ENCODE results near the gene OR2AT4. TPM values are rescaled to one million over a fixed set of nuclear protein-coding genes. Genes with fewer than 3 reads are reported as not detected.

OR2AT4 gene
- total and polyA plus RNA-seq, 7 experiments from 2014 or later: not detected

GRCh38 chr11:75041263-75041662 lies 55.4 kb downstream of the OR2AT4 start:
- H3K9me3 ChIP-seq (ENCODE audit: control insufficient read depth in 2 of 3, low read length in 3 of 3): no peaks in the 10 kb centered on the region
- POLR2A ChIA-PET: no interaction called here
- H3K27me3 ChIP-seq (ENCODE audit: control insufficient read depth in 2 of 2, insufficient read depth in 2 of 2, low read length in 2 of 2): no peaks in the 10 kb centered on the region
- H3K27ac Mint-ChIP-seq: peak overlapping the region in 1 of 9 donors; percentile 43
- DNase-seq (no peak), ATAC-seq (no peak)
- no peaks in the 10 kb centered on the region for H3K36me3 ChIP-seq (ENCODE audit: control insufficient read depth in 2 of 3, insufficient read depth in 3 of 3, low read length in 3 of 3)
- peaks cover 0 to 7% (median 4%) of the 10 kb centered on the region in 5 donors for H3K36me3 Mint-ChIP-seq
- H3K27me3 Mint-ChIP-seq: peaks cover 5 to 20% (median 9%) of the 10 kb centered on the region in 5 donors
- H3K4me1 Mint-ChIP-seq: peaks cover 0 to 2% (median 0%) of the 10 kb centered on the region in 7 donors
- no peak overlapping the region for H3K4me3 ChIP-seq (ENCODE audit: low read length)
- intact Hi-C loops (cut with micrococcal nuclease): no loop called here
- no peaks in the 10 kb centered on the region for H3K4me1 ChIP-seq (ENCODE audit: control insufficient read depth in 2 of 2, insufficient read depth in 2 of 2, low read length in 2 of 2)
- no peak overlapping the region for H3K27ac ChIP-seq (ENCODE audit: low read depth, low read length)
- H3K4me3 Mint-ChIP-seq: no peak overlapping the region
- CTCF ChIA-PET: no interaction called here
- peaks cover 0 to 9% (median 5%) of the 10 kb centered on the region in 11 donors for H3K9me3 Mint-ChIP-seq

- Histone ChIP-seq H3K4me1 (ENCODE audit: control insufficient read depth in 2 of 2, insufficient read depth in 2 of 2, low read length in 2 of 2) (no peaks in the 10 kb centered on the region), H3K27ac (ENCODE audit: low read depth, low read length) (no peak overlapping the region), H3K4me3 (ENCODE audit: low read length) (no peak overlapping the region), H3K9me3 (ENCODE audit: control insufficient read depth in 2 of 3, low read length in 3 of 3) (no peaks in the 10 kb centered on the region), H3K27me3 (ENCODE audit: control insufficient read depth in 2 of 2, insufficient read depth in 2 of 2, low read length in 2 of 2) (no peaks in the 10 kb centered on the region), H3K36me3 (ENCODE audit: control insufficient read depth in 2 of 3, insufficient read depth in 3 of 3, low read length in 3 of 3) (no peaks in the 10 kb centered on the region)
- no peak overlapping the region for H3K4me3 Mint-ChIP-seq
- H3K27ac Mint-ChIP-seq: no peak overlapping the region
- no peak for ATAC-seq
- ChIA-PET CTCF (no interaction called here), POLR2A (interaction anchor here (0.6 kb wide), 1 partner anchor 1575 kb away, joined by 4 read pairs; no protein-coding TSS in a partner anchor)
- peaks cover 0 to 9% (median 5%) of the 10 kb centered on the region in 11 donors for H3K9me3 Mint-ChIP-seq
- H3K27me3 Mint-ChIP-seq: peaks cover 5 to 20% (median 9%) of the 10 kb centered on the region in 5 donors
- intact Hi-C loops (cut with micrococcal nuclease): no loop called here
- DNase-seq: no peak
- peaks cover 0 to 5% (median 0%) of the 10 kb centered on the region in 7 donors for H3K4me1 Mint-ChIP-seq
- H3K36me3 Mint-ChIP-seq: peaks cover 0 to 7% (median 4%) of the 10 kb centered on the region in 5 donors
Measured at GRCh38 chr11:75040167-75040770, 56.4 kb downstream of the OR2AT4 start.

- no peak overlapping the region for H3K4me3 Mint-ChIP-seq
- ChIA-PET POLR2A (no interaction called here), CTCF (interaction anchor here (1.0 kb wide), 1 partner anchor 9 kb away, joined by 4 read pairs; no protein-coding TSS in a partner anchor)
- no peak overlapping the region for H3K4me3 ChIP-seq (ENCODE audit: low read length)
- no peaks in the 10 kb centered on the region for H3K27me3 ChIP-seq (ENCODE audit: control insufficient read depth in 2 of 2, insufficient read depth in 2 of 2, low read length in 2 of 2)
- DNase-seq: no peak
- H3K4me1 ChIP-seq (ENCODE audit: control insufficient read depth in 2 of 2, insufficient read depth in 2 of 2, low read length in 2 of 2): no peaks in the 10 kb centered on the region
- H3K27me3 Mint-ChIP-seq: peaks cover under 1 to 6% (median 3%) of the 10 kb centered on the region in 5 donors
- no peaks in the 10 kb centered on the region for H3K9me3 ChIP-seq (ENCODE audit: control insufficient read depth in 2 of 3, low read length in 3 of 3)
- ATAC-seq: no peak
- intact Hi-C loops (cut with micrococcal nuclease): no loop called here
- peaks cover 0 to 5% (median 0%) of the 10 kb centered on the region in 7 donors for H3K4me1 Mint-ChIP-seq
- peaks cover 0 to 6% (median 4%) of the 10 kb centered on the region in 5 donors for H3K36me3 Mint-ChIP-seq
- H3K27ac ChIP-seq (ENCODE audit: low read depth, low read length): no peak overlapping the region
- H3K9me3 Mint-ChIP-seq: peaks cover 0 to 6% (median 3%) of the 10 kb centered on the region in 11 donors
- peak overlapping the region in 1 of 9 donors; percentile 45 for H3K27ac Mint-ChIP-seq
- H3K36me3 ChIP-seq (ENCODE audit: control insufficient read depth in 2 of 3, insufficient read depth in 3 of 3, low read length in 3 of 3): no peaks in the 10 kb centered on the region
Measured at GRCh38 chr11:75035911-75036565, 60.6 kb downstream of the OR2AT4 start.

GRCh38 chr11:75035256-75035655 lies 61.4 kb downstream of the OR2AT4 start:
- intact Hi-C loops (cut with micrococcal nuclease): no loop called here
- peaks cover 0 to 5% (median 0%) of the 10 kb centered on the region in 7 donors for H3K4me1 Mint-ChIP-seq
- peaks cover 0 to 6% (median 0%) of the 10 kb centered on the region in 5 donors for H3K36me3 Mint-ChIP-seq
- Histone ChIP-seq H3K36me3 (ENCODE audit: control insufficient read depth in 2 of 3, insufficient read depth in 3 of 3, low read length in 3 of 3) (no peaks in the 10 kb centered on the region), H3K27me3 (ENCODE audit: control insufficient read depth in 2 of 2, insufficient read depth in 2 of 2, low read length in 2 of 2) (no peaks in the 10 kb centered on the region), H3K27ac (ENCODE audit: low read depth, low read length) (no peak overlapping the region), H3K4me3 (ENCODE audit: low read length) (no peak overlapping the region), H3K4me1 (ENCODE audit: control insufficient read depth in 2 of 2, insufficient read depth in 2 of 2, low read length in 2 of 2) (no peaks in the 10 kb centered on the region), H3K9me3 (ENCODE audit: control insufficient read depth in 2 of 3, low read length in 3 of 3) (no peaks in the 10 kb centered on the region)
- CTCF ChIA-PET: no interaction called here
- no peak for ATAC-seq
- DNase-seq: no peak
- H3K27ac Mint-ChIP-seq: peak overlapping the region in 1 of 9 donors; percentile 45
- H3K27me3 Mint-ChIP-seq: no peaks in the 10 kb centered on the region
- H3K9me3 Mint-ChIP-seq: no peaks in the 10 kb centered on the region
- POLR2A ChIA-PET: no interaction called here
- H3K4me3 Mint-ChIP-seq: no peak overlapping the region

- intact Hi-C loops (cut with micrococcal nuclease): no loop called here
- POLR2A ChIA-PET: no interaction called here
Measured at GRCh38 chr11:75033916-75034315, 62.8 kb downstream of the OR2AT4 start.

GRCh38 chr11:75032550-75032935 lies 64.1 kb downstream of the OR2AT4 start:
- peaks cover 0 to 5% (median 0%) of the 10 kb centered on the region in 7 donors for H3K4me1 Mint-ChIP-seq
- H3K27me3 Mint-ChIP-seq: no peaks in the 10 kb centered on the region
- H3K27ac Mint-ChIP-seq: no peak overlapping the region
- no peak for DNase-seq
- no peaks in the 10 kb centered on the region for H3K9me3 Mint-ChIP-seq
- no peaks in the 10 kb centered on the region for H3K27me3 ChIP-seq (ENCODE audit: control insufficient read depth in 2 of 2, insufficient read depth in 2 of 2, low read length in 2 of 2)
- ChIA-PET POLR2A (interaction anchor here (0.5 kb wide), 1 partner anchor 871 kb away, joined by 3 read pairs; no protein-coding TSS in a partner anchor), CTCF (interaction anchor here (0.6 to 2.1 kb wide), 2 partner anchors 10 to 82 kb away, joined by 3 to 8 read pairs; no protein-coding TSS in a partner anchor)
- H3K9me3 ChIP-seq (ENCODE audit: control insufficient read depth in 2 of 3, low read length in 3 of 3): no peaks in the 10 kb centered on the region
- no peak overlapping the region for H3K4me3 ChIP-seq (ENCODE audit: low read length)
- no peaks in the 10 kb centered on the region for H3K36me3 ChIP-seq (ENCODE audit: control insufficient read depth in 2 of 3, insufficient read depth in 3 of 3, low read length in 3 of 3)
- no peak overlapping the region for H3K27ac ChIP-seq (ENCODE audit: low read depth, low read length)
- H3K4me3 Mint-ChIP-seq: no peak overlapping the region
- no peaks in the 10 kb centered on the region for H3K36me3 Mint-ChIP-seq
- ATAC-seq: no peak
- no peaks in the 10 kb centered on the region for H3K4me1 ChIP-seq (ENCODE audit: control insufficient read depth in 2 of 2, insufficient read depth in 2 of 2, low read length in 2 of 2)
- intact Hi-C loops (cut with micrococcal nuclease): loop anchor here in 1 of 2 donors (1.0 kb wide), 1 partner anchor 103 kb away; no protein-coding TSS in a partner anchor

More at GRCh38 chr11:75033916-75034315, 62.8 kb downstream of the OR2AT4 start:
- Mint-ChIP-seq H3K4me3 (no peak overlapping the region), H3K36me3 (no peaks in the 10 kb centered on the region), H3K27me3 (no peaks in the 10 kb centered on the region), H3K9me3 (no peaks in the 10 kb centered on the region), H3K4me1 (peaks cover 0 to 5% (median 0%) of the 10 kb centered on the region in 7 donors), H3K27ac (no peak overlapping the region)
- no peaks in the 10 kb centered on the region for H3K4me1 ChIP-seq (ENCODE audit: control insufficient read depth in 2 of 2, insufficient read depth in 2 of 2, low read length in 2 of 2)
- no peak overlapping the region for H3K27ac ChIP-seq (ENCODE audit: low read depth, low read length)
- no peak for DNase-seq
- H3K36me3 ChIP-seq (ENCODE audit: control insufficient read depth in 2 of 3, insufficient read depth in 3 of 3, low read length in 3 of 3): no peaks in the 10 kb centered on the region
- CTCF ChIA-PET: no interaction called here
- ATAC-seq: no peak
- H3K27me3 ChIP-seq (ENCODE audit: control insufficient read depth in 2 of 2, insufficient read depth in 2 of 2, low read length in 2 of 2): no peaks in the 10 kb centered on the region
- H3K9me3 ChIP-seq (ENCODE audit: control insufficient read depth in 2 of 3, low read length in 3 of 3): no peaks in the 10 kb centered on the region
- no peak overlapping the region for H3K4me3 ChIP-seq (ENCODE audit: low read length)

Measured in naive thymus-derived CD4-positive, alpha-beta T cell (primary cell).